Panc1 (cell line): Measurements from ENCODE around the gene YY1.

Source experiments
- POLR2AphosphoS5 ChIP-seq: IDR thresholded peaks from 2 replicates; pipeline ENCODE4 v1.6.1; 2012; ENCODE audit warnings: mild to moderate bottlenecking, low read depth, low read length, moderate library complexity
- TCF7L2 ChIP-seq: IDR thresholded peaks from 2 replicates; pipeline ENCODE4 v1.6.1; 2011; ENCODE audit warnings: mild to moderate bottlenecking, low read depth, low read length, inconsistent platforms
- TF ChIP-seq, protein P1 (sequence below): fragments of 450-650 bp; IDR thresholded peaks from 2 replicates; pipeline ENCODE4 v1.5.1; 2017; ENCODE audit warnings: mild to moderate bottlenecking
- TF ChIP-seq, protein P2 (sequence below), 2 experiments: IDR thresholded peaks; 2 replicates each; pipeline ENCODE4 v1.6.1; 2011 to 2012; ENCODE audit warnings: low read depth in 2 of 2, control low read depth in 1 of 2, low read length in 1 of 2, mild to moderate bottlenecking in 1 of 2, moderate library complexity in 1 of 2; ENCODE audit not compliant: insufficient read depth in 1 of 2

DNA sequence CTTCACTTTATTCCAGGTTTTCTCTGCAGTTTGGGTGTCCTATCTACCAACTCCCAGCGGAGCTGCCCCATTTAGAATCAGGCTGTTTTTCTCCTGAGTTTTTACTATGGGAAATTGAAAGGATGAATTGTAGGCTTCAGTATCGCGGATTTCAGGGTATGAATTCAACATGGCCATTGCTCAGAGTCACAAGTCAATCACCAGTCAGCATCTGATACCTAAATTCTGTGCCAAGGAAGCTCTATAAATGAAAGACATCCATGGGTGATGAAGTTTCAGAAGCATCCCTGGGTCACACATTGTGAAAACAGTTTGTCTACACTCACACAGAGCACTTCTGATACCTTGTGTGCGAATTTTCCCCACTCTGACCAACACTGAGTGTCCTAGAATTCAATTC lies 35.8 kb upstream of the YY1 start:
- TF ChIP-seq POLR2AphosphoS5 = no peak
- TF ChIP-seq, protein P1, sequence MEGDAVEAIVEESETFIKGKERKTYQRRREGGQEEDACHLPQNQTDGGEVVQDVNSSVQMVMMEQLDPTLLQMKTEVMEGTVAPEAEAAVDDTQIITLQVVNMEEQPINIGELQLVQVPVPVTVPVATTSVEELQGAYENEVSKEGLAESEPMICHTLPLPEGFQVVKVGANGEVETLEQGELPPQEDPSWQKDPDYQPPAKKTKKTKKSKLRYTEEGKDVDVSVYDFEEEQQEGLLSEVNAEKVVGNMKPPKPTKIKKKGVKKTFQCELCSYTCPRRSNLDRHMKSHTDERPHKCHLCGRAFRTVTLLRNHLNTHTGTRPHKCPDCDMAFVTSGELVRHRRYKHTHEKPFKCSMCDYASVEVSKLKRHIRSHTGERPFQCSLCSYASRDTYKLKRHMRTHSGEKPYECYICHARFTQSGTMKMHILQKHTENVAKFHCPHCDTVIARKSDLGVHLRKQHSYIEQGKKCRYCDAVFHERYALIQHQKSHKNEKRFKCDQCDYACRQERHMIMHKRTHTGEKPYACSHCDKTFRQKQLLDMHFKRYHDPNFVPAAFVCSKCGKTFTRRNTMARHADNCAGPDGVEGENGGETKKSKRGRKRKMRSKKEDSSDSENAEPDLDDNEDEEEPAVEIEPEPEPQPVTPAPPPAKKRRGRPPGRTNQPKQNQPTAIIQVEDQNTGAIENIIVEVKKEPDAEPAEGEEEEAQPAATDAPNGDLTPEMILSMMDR = no peak
- TF ChIP-seq TCF7L2 = no peak
- TF ChIP-seq, protein P2, sequence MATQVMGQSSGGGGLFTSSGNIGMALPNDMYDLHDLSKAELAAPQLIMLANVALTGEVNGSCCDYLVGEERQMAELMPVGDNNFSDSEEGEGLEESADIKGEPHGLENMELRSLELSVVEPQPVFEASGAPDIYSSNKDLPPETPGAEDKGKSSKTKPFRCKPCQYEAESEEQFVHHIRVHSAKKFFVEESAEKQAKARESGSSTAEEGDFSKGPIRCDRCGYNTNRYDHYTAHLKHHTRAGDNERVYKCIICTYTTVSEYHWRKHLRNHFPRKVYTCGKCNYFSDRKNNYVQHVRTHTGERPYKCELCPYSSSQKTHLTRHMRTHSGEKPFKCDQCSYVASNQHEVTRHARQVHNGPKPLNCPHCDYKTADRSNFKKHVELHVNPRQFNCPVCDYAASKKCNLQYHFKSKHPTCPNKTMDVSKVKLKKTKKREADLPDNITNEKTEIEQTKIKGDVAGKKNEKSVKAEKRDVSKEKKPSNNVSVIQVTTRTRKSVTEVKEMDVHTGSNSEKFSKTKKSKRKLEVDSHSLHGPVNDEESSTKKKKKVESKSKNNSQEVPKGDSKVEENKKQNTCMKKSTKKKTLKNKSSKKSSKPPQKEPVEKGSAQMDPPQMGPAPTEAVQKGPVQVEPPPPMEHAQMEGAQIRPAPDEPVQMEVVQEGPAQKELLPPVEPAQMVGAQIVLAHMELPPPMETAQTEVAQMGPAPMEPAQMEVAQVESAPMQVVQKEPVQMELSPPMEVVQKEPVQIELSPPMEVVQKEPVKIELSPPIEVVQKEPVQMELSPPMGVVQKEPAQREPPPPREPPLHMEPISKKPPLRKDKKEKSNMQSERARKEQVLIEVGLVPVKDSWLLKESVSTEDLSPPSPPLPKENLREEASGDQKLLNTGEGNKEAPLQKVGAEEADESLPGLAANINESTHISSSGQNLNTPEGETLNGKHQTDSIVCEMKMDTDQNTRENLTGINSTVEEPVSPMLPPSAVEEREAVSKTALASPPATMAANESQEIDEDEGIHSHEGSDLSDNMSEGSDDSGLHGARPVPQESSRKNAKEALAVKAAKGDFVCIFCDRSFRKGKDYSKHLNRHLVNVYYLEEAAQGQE (IDR thresholded peaks at IDR 0.05; ENCODE audit: insufficient read depth in 1 of 2, low read depth in 2 of 2, low read length in 1 of 2) = no peak
